AML-193 (cell line): Measurements from ENCODE around the gene TMF1.

ENCODE experiments used
- DNase-seq, 2 experiments: peaks; one replicate each; lab custom pipeline; 2025; lab: John Stamatoyannopoulos, UW

TMF1 gene

DNA sequence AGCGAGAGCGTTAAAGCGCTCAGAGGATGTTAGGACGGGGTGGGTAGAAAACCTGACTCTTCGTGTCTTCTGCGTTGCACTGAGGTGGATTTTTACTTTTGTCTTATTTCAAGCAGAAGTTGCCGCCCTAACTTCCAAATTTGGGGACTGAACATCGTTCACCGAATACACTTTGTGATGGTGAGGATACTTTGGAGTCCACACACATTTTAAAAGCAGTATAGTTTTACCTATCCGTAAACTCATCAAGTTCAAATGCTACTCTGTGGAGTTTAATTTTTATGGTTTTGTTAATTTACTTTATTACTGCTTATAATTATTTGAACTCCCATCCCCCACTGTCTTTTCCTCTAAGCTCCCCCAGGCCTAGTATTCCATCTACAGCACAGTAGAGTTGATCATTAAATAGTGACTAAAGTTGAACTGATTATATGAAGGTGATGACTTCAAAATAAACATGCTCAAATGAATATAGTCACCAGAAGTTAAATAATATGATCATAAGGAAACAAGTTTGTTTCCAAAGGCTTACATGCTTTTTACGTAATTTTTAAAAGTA, 38.0 kb downstream of the TMF1 start:
- DNase-seq: peak in 1 of 2 experiments; percentile 52

DNA sequence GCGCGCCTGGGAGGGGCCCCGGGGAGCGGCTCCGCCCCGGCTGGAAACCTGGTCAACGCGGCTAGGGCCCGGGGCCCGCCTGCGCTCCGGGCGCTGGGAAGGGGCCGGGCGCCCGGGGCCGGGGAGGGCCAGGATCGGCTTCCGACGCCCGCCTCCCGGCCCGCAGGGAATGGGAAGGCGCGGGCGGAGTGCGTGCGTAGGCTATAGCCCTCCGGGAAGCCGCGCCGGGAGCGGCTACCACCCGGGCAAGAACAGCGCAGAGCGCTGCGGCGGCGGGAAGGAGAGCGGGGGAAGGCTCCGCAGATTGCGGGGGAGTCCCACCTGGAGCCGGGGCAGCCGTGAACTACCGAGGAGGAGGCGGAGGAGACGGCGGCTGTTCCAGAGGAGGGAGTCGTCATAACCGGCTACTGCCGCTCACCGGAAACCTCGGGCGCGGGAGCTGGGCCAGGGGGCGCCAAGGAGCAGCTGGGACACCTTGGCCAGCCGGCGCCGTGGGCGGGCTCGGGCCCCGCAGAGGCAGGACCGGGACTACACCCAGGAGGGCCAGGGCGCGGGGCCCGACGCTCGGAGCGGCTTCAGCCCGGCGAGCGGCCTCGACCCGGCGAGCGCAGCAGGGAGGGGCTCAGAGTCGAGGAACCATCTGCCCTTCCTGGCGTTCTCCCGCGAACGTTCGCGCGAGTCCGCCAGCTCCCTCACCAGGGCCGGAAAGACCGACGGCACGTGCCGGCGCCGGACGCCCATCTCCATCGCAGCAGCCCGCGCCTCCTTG, 38.7 kb downstream of the TMF1 start, which contains the start of gene EOGT:
Gene EOGT (minus strand): TSS at position 432 of the 769 bp plus-strand sequence. CDS start 3,838 bp downstream, outside the sequence.
- peak; percentile 74 to 90 for DNase-seq

DNA sequence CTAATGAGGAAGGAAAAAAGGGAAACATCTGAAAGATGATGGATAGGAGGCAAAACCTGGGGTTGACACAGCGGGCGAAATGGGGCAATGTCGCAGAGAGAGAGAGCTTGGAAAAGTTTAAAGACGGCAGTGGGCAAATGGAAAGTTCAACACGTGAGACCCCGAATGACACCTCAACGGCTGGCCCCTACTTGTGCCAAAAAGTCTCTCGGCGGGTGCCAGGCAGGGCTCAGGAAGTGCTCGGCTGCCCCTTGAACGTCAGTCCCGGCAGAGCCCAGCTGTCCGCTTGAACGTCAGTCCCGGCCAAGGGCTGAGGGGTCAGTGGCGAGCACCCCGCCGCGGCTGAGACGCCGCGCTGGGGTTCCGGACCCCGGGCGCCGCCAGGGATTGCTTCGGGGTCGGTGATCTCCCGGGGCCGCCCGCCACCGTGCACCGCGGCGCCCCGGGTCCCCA, 39.3 kb downstream of the TMF1 start:
- DNase-seq: peak; percentile 26 to 40

DNA sequence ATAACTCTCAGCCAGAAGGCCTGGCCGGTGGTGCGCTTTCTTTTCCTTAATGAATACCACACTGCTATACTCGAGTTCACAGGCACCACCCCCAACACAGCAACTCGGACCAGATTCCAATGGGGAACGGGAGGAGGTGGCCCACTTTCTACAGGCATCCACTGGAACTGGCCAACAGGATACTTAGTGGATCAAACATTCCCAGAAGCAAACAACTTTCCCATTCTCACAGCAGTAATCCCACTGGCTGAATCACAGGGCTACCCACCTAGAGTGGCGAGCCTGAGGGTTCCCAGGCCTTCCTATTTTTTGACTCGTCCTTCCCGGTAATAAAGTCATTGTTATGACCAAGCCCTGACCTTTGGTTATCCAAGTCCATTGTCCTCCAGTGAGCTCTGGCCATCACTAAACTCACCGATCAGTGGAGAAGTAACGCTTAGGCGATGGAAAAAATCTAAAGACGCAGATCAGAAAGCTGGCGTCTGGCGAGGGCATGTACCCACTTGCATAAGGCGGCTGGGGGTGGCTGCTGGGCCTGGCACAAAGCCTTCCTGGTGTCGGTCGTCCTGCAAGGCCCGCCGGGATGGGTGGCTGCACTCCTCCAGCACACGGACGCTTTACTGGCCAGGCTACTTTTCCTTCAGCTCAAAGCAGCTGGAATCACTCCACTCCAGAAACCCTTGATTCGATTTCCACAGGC, 39.9 kb downstream of the TMF1 start:
- DNase-seq: no peak

DNA sequence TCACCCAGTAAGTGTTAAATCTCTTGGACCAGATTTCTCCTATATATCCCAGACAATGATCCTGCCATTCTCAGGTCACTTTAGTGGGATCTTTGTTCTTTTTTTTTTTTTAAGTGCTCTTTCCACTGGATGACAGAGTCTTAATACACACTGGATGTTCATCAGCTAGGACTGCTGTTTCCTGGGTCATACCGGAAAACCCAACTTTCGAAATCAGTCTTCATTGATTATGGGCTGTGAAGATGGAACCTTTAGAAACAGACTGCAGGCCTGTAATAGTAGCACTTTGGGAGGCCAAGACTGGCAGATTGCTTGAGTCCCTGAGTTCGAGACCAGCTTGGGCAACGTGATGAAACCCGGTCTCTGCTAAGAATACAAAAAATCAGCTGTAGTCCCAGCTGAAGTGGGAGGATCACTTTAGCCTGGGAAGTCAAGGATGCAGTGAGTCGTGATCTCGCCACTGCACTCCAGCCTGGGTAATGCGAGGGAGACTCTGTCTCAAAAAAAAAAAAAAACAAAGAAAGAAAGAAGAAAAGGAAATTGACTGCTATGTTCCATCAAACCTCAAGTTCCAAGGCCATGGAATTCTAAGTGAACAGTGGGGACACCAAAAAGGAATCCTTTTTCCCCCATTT, 40.9 kb downstream of the TMF1 start:
- no peak for DNase-seq

DNA sequence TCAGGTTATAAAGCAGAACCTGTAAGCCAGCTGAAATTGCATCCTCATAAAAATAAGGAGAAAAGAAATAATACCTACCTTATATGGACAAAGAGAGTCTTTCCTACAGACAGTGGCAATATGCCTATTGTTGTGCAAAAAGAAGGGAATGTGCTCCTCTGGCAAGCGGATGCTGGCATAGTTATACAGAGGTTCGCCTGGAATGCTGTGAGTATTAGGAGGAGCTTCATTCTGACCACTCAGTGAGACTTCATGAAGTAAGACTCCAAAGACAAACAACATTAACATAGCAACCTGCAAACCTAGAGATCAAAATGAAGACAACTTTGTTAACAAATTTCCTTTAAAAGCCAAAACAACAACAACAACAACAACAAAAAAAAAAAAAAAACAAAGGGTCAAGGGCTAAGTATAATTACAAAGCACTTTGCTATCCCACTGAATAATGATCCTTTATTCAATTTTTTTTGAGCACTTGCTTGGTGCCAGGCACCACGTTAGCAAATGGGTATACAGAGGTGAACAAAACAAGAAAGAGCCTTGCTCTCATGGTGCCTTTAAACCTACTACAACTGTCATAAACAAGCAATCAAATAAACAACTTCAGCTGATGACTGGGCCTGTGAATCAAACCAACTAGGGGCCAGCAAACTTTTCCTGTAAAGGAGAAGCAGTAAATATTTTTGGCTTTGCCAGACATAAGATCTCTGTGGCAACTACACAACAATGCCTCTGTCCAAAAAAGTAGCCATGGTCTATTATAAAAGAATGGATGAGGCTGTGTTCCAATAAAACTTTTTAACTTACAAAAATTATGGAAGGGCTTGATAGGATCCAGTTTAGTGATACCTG, 42.3 kb downstream of the TMF1 start:
- no peak for DNase-seq

DNA sequence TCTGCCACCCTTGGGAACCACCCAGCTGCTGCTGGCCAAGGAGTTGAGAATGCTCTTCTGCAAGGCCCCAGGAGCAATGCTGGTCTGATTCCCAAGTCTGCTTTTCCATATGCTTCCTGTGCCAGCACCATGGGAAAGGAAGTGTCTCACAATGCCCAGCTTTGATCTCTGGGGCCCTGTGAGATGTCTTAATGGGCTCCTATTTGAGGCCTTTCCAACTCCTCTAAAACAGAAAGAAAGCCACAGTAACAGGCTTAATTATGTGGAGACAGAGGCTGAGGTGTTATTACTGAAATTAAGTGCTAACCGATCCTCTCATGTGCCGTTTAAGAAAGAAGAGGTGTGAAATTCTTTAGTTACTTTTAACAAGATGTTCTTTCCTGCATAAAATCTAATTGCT, 43.2 kb downstream of the TMF1 start:
- no peak for DNase-seq

DNA sequence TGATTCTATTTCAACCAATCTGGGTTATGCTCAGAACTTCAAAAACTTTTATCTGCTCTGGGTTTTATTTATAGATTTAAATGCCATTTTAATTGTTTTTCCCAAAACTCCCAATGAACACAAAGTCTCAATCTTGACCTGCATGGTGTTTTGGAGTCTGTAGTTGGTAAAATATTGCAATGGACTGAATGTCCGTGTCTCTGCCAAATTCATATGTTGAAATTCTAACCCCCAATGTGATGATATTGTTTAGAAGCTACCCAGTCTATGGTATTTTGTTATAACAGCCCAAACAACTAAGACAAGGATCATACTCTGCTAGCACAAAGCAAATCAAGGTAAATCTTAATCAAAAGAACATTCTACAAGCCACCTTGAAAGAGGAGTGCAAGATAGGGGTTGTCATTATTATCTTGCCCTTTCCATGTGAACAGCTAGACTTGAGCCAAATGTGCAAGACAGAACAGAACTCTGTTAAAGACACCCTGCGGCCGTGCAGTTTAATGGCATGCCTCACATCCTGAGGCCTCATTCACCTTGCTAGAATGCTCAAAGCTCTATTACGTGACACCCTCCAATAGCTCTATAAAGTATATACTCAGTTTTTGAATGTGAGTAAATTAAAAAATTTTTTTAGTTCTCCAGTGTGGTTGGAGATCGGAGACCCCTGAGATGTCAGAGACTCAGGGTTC, 46.2 kb downstream of the TMF1 start:
- DNase-seq: no peak

DNA sequence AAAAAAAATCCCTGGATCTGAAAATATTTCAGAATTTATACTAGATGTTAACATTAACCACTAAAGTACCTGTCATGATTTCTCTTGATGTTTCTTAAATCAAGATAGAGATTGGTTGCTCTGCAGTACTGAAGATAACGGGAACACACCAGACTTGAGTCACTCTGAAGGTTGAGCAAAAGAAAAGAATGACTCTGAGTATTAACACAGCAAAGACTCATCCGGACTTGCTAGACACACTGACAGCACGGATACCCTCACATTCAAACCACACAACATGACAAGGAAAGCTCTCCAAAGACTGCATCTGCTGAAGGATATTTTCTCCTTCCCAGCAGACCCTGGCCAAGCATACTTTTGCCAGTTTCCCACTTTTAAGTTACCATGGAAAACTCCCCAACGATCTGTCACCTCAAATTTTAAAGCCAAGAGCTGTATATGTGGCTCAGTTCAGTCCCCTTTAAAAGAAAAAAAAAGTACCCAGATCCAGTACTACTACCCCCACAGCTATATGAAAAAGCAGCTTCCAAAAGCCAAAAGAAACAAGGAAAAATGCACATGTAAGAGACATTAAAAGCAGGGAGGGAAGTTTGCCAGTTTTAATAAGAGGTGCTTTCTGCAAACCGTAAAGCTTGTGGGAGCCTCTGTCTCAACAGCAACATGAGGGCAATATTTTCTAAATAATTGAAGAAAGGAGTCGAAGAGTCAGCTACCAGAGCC, 46.9 kb downstream of the TMF1 start:
- DNase-seq: no peak

DNA sequence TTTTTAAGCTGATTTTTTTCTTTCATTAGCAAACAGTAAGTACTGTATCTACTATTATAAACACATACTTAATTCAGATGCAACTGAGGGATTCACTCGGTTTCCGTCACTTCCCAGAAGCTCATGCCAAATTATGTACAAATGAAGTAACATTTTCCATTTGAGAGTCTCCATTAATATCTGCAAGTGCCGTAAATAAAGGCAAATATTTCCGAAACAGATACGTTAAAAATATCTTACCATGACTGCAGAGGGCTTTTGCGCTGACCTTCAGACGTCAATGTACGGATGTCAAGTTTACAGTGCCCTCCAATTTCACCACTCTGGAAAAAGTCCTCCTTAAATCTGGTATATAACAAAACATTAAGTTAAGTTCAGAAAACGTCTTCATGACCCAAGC, 48.0 kb downstream of the TMF1 start:
- DNase-seq: no peak

DNA sequence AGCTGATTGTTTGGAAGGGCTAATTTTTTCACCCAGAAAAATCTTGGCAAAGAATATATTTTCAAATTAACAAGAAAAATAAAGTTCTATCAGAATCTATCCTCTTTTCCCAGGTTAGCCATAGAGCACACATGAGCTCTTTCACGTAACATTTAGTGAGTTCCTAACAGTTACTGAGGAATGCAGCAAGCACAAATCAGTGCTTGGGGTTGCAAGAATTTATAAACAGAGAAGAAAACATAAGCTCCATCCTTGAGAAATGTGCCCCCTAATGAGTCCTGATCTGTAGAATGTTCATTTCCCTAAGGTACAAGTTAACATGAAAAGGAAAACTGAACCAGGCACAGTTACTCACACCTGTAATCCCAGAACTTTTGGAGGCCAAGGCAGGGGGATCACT, 52.5 kb downstream of the TMF1 start:
- DNase-seq: no peak

DNA sequence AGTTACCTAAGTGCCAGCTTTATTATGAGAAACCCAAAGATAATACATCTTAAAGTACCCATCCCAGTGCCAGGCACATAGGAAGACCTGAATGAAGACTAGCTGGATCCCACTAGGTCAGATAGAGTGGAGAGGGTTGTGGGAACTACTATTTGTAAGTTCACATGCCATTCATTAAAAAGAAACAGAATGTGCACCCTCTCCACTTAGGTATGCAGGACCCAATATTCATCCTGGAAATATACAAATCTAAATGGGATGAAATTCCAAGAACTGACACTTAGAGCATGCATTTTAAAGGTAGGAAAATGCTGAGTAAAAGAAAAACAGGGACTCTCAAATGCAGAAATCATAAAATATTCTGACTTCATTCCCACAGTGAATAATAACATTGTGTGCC, 53.0 kb downstream of the TMF1 start:
- DNase-seq: no peak

DNA sequence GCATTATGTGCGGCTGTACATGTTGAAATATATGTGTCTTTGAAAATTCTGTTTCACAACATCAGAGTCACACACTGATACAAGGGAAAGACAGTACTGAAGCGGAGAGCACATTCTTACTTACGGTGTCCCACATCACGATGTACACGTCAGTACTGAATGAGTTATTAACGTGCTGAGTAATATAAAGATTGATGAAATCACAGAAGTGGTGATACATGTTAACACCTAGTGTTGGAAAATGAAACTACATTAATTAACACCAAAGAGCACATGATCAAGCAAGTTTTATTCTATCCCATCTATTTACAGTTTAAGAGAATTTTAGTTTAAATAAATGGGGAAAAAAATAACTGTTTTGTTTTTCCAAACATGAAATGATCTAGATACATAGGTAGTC, 54.2 kb downstream of the TMF1 start:
- DNase-seq: peak in 1 of 2 experiments; percentile 17

DNA sequence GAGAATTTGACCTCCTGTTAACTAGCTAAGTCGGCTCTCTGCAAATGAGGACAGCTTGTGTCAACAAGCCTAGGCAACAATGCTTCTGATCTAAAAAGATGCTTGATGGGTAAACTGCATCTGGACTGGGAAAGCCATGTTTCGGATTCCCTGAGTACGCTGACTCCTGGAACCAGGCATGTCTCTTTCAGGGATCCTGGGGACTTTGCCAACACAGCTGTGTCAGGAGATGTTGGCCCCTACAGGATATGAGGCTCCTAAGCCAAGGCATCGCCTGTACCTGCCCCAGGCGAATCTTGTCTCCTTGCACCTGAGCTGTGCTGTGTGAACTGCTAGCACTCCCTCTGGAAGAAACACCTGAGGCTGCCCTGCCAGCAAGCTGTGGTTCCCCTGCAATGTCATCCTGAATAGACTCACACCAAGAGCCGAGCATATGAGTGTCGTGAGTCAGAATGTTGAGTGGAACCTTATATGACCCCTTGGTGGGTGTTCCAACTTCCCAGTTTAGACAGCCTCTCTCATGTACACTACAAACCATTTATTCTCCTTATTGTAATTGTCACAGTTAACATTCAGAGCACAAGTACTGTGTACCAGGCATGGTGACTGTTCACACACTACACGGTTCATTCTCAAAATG, 55.7 kb downstream of the TMF1 start:
- no peak for DNase-seq

DNA sequence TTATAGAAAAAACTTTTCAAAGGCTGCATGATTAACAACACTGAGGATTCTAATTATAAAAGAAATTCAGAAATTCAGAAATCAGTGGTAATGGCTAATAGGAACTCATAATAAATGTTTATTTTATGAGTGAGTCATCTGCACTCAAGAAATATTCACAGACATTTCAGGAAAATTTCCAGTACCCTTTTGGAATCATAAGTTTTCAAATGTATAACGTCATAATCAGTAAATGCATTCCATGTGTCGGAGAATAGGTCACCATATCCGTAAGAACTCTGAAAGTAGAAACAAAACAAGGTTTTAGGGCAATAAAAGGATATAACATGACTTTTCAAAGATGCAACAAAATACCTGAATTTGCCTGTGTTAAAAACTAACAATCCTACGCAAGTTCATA, 63.4 kb downstream of the TMF1 start:
- no peak for DNase-seq

DNA sequence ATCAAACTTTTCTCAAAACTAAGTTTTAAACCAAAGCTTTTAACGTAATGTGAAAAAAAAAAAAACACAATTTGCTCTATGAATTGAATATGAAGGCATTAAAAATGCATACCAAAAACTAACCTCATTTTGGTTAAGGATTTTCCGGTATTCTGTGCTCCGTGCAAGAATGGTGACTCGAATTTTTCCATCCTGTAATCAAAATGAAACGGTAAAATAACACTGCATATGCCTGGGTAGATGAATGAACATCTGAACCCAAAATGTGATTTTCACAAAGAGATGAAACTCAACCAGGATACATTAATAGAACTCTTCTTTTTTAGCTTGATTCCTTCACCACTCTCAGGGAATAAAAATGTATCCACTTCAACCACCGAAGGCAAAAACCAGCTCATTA, 64.8 kb downstream of the TMF1 start:
- DNase-seq: no peak

DNA sequence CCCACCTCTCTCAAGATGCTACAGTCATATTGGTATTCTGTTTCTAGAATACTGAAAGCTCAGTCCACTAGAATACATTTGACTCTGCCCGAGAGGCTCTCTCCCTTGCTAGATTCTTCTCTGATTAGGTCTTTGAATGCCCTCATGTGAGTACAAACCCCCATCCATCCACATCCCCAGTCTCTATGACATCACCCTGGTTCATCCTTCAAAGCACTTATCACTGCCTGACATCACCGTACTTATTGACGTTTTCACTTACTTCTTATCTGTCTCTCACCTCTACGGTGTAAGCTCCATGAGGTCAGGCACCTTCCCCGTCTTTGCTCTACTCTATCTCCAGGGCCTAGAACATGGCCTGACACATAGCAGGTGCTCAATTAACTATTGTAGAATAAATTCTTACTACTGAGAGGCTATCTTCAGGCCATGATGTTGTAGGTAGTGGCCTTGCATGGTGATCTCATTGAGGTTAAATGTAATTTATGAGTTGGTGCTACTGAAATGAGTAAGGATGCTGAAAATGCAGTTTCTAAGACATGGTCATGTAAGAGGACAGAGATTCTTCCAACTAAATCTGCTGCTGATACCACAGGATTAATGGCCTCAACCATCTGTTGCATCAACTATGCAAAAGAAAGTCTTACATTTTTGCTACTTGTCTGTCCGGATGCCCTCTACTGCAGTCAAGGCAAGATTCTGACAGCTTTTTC, 65.5 kb downstream of the TMF1 start:
- DNase-seq: no peak

DNA sequence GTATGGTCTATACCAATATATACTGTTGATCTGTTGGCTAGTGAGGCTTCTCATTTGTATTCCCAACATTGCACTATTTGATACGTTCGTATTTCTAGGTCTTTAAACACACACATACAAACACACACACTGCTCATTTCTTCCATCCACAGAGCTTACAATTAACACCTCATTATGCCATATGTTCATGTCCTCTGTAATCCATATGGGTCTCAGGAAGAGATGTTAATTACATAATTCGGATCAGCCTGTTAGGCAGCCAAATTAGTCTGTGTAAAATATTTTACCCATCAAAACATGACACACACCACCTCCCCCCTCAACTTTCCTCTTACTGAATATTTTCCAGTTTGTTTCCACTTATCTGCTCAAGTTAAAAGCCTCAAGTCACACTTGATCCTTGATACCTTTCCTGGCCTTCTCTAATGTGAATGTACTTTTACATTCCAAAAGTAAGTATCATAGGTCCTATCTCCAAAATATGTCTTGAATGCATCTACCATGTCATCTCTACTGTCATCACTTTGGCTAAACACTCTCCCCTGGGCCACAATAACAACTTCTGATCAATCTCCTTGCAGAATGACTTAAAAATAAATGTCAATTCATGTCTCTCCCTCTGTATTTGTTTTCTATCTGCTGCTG, 66.9 kb downstream of the TMF1 start:
- DNase-seq: no peak
